HepG2 (cell line): ENCODE measurements around the gene TCF12. TPM values are rescaled to one million over a fixed set of nuclear protein-coding genes. Genes with fewer than 3 reads are reported as not detected.

Experiments used
- ARID3A ChIP-seq: IDR thresholded peaks from 2 replicates; pipeline ENCODE4 v1.6.1; 2012; ENCODE audit warnings: low read depth, low read length, improper control_type of control experiment
- CEBPB ChIP-seq: IDR thresholded peaks from 2 replicates; pipeline ENCODE4 v1.6.1; 2011; ENCODE audit warnings: low read depth, low read length, improper control_type of control experiment, borderline replicate concordance
- CEBPG ChIP-seq: IDR thresholded peaks from 2 replicates; pipeline ENCODE4 v1.6.1; 2016
- HNF1A ChIP-seq, 2 experiments: sonication (generic) in 1 of 2; formaldehyde crosslinking in 1 of 2; IDR thresholded peaks; 2 replicates each; pipeline versions ENCODE4 v1.4.0 to v1.6.1; 2016 to 2020; ENCODE audit warnings: borderline replicate concordance in 1 of 2, low read depth in 1 of 2, mild to moderate bottlenecking in 1 of 2, missing genetic modification reagents in 1 of 2
- MIXL1 ChIP-seq: IDR thresholded peaks from 2 replicates; pipeline ENCODE4 v1.6.1; 2016
- NFE2 ChIP-seq: sonication (generic); formaldehyde crosslinking; IDR thresholded peaks from 2 replicates; pipeline ENCODE4 v1.4.0; 2020; ENCODE audit warnings: missing genetic modification reagents
- PAX8 ChIP-seq: sonication (generic); formaldehyde crosslinking; IDR thresholded peaks from 2 replicates; pipeline ENCODE4 v1.8.0; 2022; ENCODE audit warnings: mild to moderate bottlenecking, missing genetic modification reagents, borderline replicate concordance
- REL ChIP-seq: sonication (generic); formaldehyde crosslinking; conservative IDR thresholded peaks from 2 replicates; pipeline ENCODE4 v1.8.0; 2022; ENCODE audit warnings: mild to moderate bottlenecking, missing genetic modification reagents, moderate library complexity
- SMC3 ChIP-seq: IDR thresholded peaks from 2 replicates; pipeline ENCODE4 v1.6.1; 2011; ENCODE audit warnings: low read length, improper control_type of control experiment
- STAG1 ChIP-seq: sonication (generic); formaldehyde crosslinking; IDR thresholded peaks from 2 replicates; pipeline ENCODE4 v1.4.0; 2020; ENCODE audit warnings: missing genetic modification reagents
- ZNF790 ChIP-seq: sonication (generic); formaldehyde crosslinking; IDR thresholded peaks from 2 replicates; pipeline ENCODE4 v1.8.0; 2022; ENCODE audit warnings: missing genetic modification reagents, mild to moderate bottlenecking, borderline replicate concordance
- polyA plus RNA-seq, 8 experiments: library from polyadenylated mRNA; depleted of rRNA in 3 of 8; stranded (reverse) in 7 of 8; unstranded in 1 of 8; fragments of >200 nt; fragmentation: Illumina TruSeq in 4 of 8; extraction: Trizol in 4 of 8; gene quantifications; 2 replicates each; pipeline versions ENCODE4 v1.2.1 to v1.2.3, GENCODE V29; 2011 to 2016; ENCODE audit warnings: low read depth in 4 of 8, missing spikeins in 1 of 8, mixed read lengths in 1 of 8; ENCODE audit not compliant: insufficient read depth in 1 of 8
- total RNA-seq, 5 experiments: library from RNA; depleted of rRNA; stranded (reverse); fragments of >200 nt; fragmentation: Illumina TruSeq; extraction: Trizol; gene quantifications; 2 replicates each; pipeline ENCODE4 v1.2.3, GENCODE V29; 2016; ENCODE audit warnings: low read depth in 1 of 5

Gene TCF12
- total and polyA plus RNA-seq, 2 of the 13 experiments (the other 11 are each of a cell fraction or from before 2014, with no cell fraction given), result 48.6 to 51.1 TPM

GRCh38 chr15:57213862-57214261 is 295.4 kb downstream of the TCF12 start (continued):
- TF ChIP-seq HNF1A (IDR thresholded peaks at IDR 0.05; ENCODE audit: low read depth), result peak; percentile 68
- no peak for TF ChIP-seq HNF1A (CRISPR knock-in tag; IDR thresholded peaks at IDR 0.05; ENCODE audit: borderline replicate concordance)
- peak; percentile 59; the same call in 1 of the 2 replicates for TF ChIP-seq CEBPB
- no peak for TF ChIP-seq ZNF790 (CRISPR knock-in tag)
- TF ChIP-seq MIXL1 (CRISPR knock-in tag), result peak; percentile 64; the same call in 1 of the 2 replicates
- peak; percentile 74 for TF ChIP-seq STAG1 (CRISPR knock-in tag)
- no peak for TF ChIP-seq NFE2
- TF ChIP-seq ARID3A, result 0 out of 2 replicates have a peak, but pooled peaks have one; percentile 42
- TF ChIP-seq PAX8, result no peak
- TF ChIP-seq SMC3, result peak; percentile 29; the same call in 1 of the 2 replicates
- peak; percentile 74 for TF ChIP-seq CEBPG (CRISPR knock-in tag)
- no peak for TF ChIP-seq REL
